Measurements from ENCODE around the gene CAMTA1. TPM values are rescaled to one million over a fixed set of nuclear protein-coding genes. Genes with fewer than 3 reads are reported as not detected.

CAMTA1 gene
- total RNA-seq, 2 donors from 2014 or later = 36.5 to 57.5 TPM

DNA sequence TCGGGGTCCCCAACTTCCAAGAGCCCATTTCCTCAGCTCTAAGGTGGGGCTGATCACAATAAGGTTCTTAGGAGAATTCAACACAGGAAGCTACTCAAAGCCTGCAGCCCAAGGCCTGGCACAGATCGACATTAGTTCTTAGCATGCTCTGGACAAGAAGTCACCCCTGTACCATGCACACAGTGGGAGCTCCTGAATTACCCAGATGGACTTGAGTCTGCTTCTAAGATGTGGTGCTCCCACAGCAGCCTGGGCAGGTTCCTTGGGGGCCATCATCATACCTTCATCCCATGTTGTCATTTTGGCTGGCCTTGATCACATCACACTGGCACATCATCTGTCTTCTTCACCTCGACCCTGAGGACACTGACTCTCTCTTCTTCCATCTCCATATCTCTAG, 832.6 kb downstream of the CAMTA1 start:
- H3K27ac Mint-ChIP-seq = no peak overlapping the region
- peaks cover 0 to 3% of the 10 kb centered on the region in 2 donors for H3K4me1 Mint-ChIP-seq (ENCODE audit: low read depth in 2 of 2)
- H3K27me3 Mint-ChIP-seq = peaks cover 14 to 19% of the 10 kb centered on the region in 2 donors
- H3K9me3 Mint-ChIP-seq = no peaks in the 10 kb centered on the region
- no peak overlapping the region for H3K4me3 Mint-ChIP-seq
- DNase-seq (ENCODE audit: low spot score) = peak; percentile 39
- ATAC-seq = no peak
- no peaks in the 10 kb centered on the region for H3K36me3 Mint-ChIP-seq

- Mint-ChIP-seq H3K27ac (no peak overlapping the region), H3K36me3 (no peaks in the 10 kb centered on the region), H3K9me3 (no peaks in the 10 kb centered on the region), H3K27me3 (peaks cover 18 to 25% of the 10 kb centered on the region in 2 donors), H3K4me3 (no peak overlapping the region), H3K4me1 (ENCODE audit: low read depth in 2 of 2) (no peaks in the 10 kb centered on the region)
- no peak for ATAC-seq
- no peak for DNase-seq (ENCODE audit: low spot score)
These were observed 834.9 kb downstream of the CAMTA1 start for GRCh38 chr1:7620196-7620595.

DNA sequence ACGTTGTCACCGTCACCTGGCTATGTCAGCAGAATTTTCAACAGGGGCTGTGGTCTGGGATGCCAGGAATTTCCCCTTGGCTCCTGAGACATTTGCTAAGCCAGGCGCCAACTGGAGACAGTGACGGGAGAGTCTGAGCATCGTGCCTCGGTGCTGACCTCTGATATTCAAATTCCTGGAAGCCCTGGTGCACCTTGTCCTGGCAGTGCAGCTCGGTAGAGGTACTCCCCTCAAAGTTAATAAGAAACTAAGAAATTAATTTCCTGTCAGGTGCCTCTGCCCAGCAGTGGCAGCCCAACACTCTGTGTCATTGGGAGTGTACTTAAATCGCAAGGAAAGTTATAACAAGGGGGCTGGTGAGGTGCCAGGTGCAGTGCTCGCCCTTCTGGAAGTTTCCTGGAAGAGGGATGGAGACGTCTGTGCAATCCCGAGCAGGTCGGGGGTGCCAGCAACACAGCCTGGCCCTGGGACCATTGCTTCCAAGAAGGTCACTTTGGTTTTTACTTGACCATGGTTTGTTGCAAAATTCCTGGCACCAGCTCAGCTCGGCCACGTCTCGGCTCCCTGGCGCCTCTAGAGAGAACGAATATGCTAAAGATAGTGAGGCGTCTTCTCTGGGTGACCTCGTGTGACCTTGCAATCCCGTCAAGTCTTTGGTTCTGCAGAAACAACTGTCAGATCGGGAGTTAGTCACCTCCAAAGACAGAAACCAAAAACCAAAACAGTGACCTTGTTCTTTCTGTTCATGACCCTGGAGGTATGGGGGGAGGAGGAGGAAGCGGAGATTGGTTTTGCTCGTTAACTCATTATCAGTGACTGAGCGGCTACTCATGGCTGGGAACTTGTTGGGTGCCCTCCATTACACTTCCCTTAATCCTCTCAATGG, 836.3 kb downstream of the CAMTA1 start:
- H3K4me1 Mint-ChIP-seq (ENCODE audit: low read depth in 2 of 2) = no peaks in the 10 kb centered on the region
- H3K27ac Mint-ChIP-seq = no peak overlapping the region
- H3K4me3 Mint-ChIP-seq = no peak overlapping the region
- H3K27me3 Mint-ChIP-seq = peaks cover 18 to 25% of the 10 kb centered on the region in 2 donors
- H3K9me3 Mint-ChIP-seq = no peaks in the 10 kb centered on the region
- no peak for ATAC-seq
- no peaks in the 10 kb centered on the region for H3K36me3 Mint-ChIP-seq
- peak; percentile 34 for DNase-seq (ENCODE audit: low spot score)

- no peaks in the 10 kb centered on the region for H3K4me1 Mint-ChIP-seq (ENCODE audit: low read depth in 2 of 2)
- no peak overlapping the region for H3K27ac Mint-ChIP-seq
- ATAC-seq = no peak
- no peaks in the 10 kb centered on the region for H3K36me3 Mint-ChIP-seq
- peaks cover 21 to 32% of the 10 kb centered on the region in 2 donors for H3K27me3 Mint-ChIP-seq
- no peak overlapping the region for H3K4me3 Mint-ChIP-seq
- DNase-seq (ENCODE audit: low spot score) = no peak
- no peaks in the 10 kb centered on the region for H3K9me3 Mint-ChIP-seq
These were observed 838.6 kb downstream of the CAMTA1 start for GRCh38 chr1:7623842-7624241.

- no peak for DNase-seq (ENCODE audit: low spot score)
- peaks cover 23 to 32% of the 10 kb centered on the region in 2 donors for H3K27me3 Mint-ChIP-seq
- H3K36me3 Mint-ChIP-seq = no peaks in the 10 kb centered on the region
- no peak for ATAC-seq
- no peaks in the 10 kb centered on the region for H3K9me3 Mint-ChIP-seq
- H3K4me3 Mint-ChIP-seq = no peak overlapping the region
- no peak overlapping the region for H3K27ac Mint-ChIP-seq
- no peaks in the 10 kb centered on the region for H3K4me1 Mint-ChIP-seq (ENCODE audit: low read depth in 2 of 2)
These were observed 839.6 kb downstream of the CAMTA1 start for GRCh38 chr1:7624791-7625355.

DNA sequence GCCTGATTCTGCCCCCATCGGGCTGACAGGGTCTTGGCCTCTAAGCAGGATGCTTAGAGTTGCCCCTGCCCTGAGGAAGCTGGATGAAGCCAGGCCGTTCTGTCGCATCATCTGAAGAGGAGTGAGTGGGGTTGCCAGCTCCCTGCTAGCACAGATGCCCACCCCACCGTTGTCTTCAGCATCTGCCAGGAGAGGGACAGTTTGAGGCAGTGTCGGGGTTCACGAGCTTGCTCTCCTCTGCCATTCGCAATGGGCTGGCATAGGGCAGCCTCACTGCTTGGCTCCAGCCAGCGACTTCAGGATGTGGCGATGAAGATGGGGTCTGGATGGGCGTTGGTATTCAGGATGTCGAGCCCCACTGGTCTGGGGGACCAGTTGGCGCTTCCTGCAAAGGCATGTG, 840.1 kb downstream of the CAMTA1 start:
- Mint-ChIP-seq H3K27me3 (peaks cover 26 to 28% of the 10 kb centered on the region in 2 donors), H3K27ac (no peak overlapping the region), H3K9me3 (no peaks in the 10 kb centered on the region), H3K4me1 (ENCODE audit: low read depth in 2 of 2) (no peaks in the 10 kb centered on the region), H3K4me3 (no peak overlapping the region), H3K36me3 (no peaks in the 10 kb centered on the region)
- ATAC-seq (no peak), DNase-seq (ENCODE audit: low spot score) (no peak)

DNA sequence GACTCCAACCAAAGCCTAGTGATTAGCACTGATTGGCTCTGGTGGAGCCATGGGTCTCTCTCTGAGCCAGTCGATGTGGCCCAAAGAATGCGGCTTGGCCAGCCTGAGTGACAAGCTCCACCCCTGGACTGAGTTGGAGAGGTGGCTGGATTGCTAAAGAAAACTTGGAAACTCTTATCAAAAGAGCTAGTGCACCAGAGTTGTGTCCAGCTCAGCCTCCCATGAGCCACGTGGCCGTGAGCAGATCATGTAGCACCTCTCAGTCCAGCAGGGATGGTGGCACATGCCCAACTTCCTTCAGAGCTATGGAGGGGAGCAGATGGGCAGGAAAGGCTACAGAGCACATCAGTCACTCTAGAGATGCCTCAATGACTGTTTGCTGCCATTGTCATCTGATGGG, 843.0 kb downstream of the CAMTA1 start:
- ATAC-seq (no peak), DNase-seq (ENCODE audit: low spot score) (no peak)
- Mint-ChIP-seq H3K9me3 (no peaks in the 10 kb centered on the region), H3K36me3 (no peaks in the 10 kb centered on the region), H3K4me1 (ENCODE audit: low read depth in 2 of 2) (no peaks in the 10 kb centered on the region), H3K27ac (no peak overlapping the region), H3K4me3 (no peak overlapping the region), H3K27me3 (peaks cover 9 to 17% of the 10 kb centered on the region in 2 donors)

GRCh38 chr1:7629011-7629410, 843.8 kb downstream of the CAMTA1 start:
- no peaks in the 10 kb centered on the region for H3K4me1 Mint-ChIP-seq (ENCODE audit: low read depth in 2 of 2)

GRCh38 chr1:7629465-7630195, 844.4 kb downstream of the CAMTA1 start:
- H3K36me3 Mint-ChIP-seq = no peaks in the 10 kb centered on the region
- peaks cover 8 to 18% of the 10 kb centered on the region in 2 donors for H3K27me3 Mint-ChIP-seq
- ATAC-seq (no peak), DNase-seq (ENCODE audit: low spot score) (no peak)
- H3K4me1 Mint-ChIP-seq (ENCODE audit: low read depth in 2 of 2) = no peaks in the 10 kb centered on the region
- no peak overlapping the region for H3K4me3 Mint-ChIP-seq
- no peaks in the 10 kb centered on the region for H3K9me3 Mint-ChIP-seq
- H3K27ac Mint-ChIP-seq = no peak overlapping the region

More at GRCh38 chr1:7629011-7629410, 843.8 kb downstream of the CAMTA1 start:
- Mint-ChIP-seq H3K27me3 (peaks cover 8 to 19% of the 10 kb centered on the region in 2 donors), H3K9me3 (no peaks in the 10 kb centered on the region), H3K4me3 (no peak overlapping the region), H3K36me3 (no peaks in the 10 kb centered on the region), H3K27ac (no peak overlapping the region)
- no peak for ATAC-seq
- DNase-seq (ENCODE audit: low spot score) = no peak

DNA sequence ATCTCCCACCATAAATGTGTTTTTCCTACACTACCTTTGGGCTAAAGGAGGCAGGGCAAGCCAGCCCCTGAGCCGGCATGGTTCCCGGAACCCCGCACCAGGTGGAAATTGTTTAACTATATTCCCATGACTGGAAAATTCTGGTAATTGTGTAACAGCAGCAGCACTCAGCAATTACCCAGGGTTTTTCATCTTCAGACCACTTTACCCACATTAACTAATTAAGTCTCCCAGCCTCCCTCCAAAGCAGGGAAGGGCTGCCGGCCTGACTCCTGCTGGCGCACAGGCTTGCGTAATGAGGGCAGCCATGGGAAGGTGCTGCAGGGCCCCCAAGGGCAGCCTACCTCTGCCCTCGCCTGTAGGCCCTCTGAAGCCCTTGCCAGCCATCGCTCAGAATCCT, 845.1 kb downstream of the CAMTA1 start:
- H3K4me3 Mint-ChIP-seq = no peak overlapping the region
- peaks cover 8 to 15% of the 10 kb centered on the region in 2 donors for H3K27me3 Mint-ChIP-seq
- DNase-seq (ENCODE audit: low spot score) (no peak), ATAC-seq (no peak)
- no peak overlapping the region for H3K27ac Mint-ChIP-seq
- no peaks in the 10 kb centered on the region for H3K9me3 Mint-ChIP-seq
- H3K36me3 Mint-ChIP-seq = no peaks in the 10 kb centered on the region
- no peaks in the 10 kb centered on the region for H3K4me1 Mint-ChIP-seq (ENCODE audit: low read depth in 2 of 2)

DNA sequence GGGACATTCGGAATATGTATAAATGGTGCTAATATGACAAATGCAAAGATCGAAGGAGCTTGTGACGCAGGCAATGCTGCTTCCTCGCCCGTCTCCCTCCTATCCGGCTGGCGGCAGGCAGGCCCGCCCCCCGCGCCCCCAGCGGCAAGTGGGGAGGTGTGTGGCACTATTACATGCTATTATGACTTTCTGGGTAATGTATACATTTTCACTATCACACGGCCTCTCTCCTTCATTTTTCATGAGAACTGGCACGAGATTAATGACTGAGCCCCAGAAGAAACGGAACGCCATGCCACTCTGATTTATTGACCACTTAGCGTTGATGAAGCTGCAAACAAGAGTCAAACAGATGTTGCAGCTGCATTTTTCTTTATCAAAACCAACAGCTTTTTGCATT, 846.9 kb downstream of the CAMTA1 start:
- H3K36me3 Mint-ChIP-seq = no peaks in the 10 kb centered on the region

GRCh38 chr1:7632681-7633080, 847.4 kb downstream of the CAMTA1 start:
- Mint-ChIP-seq H3K27me3 (peaks cover under 1 to 12% of the 10 kb centered on the region in 2 donors), H3K27ac (no peak overlapping the region), H3K4me3 (no peak overlapping the region), H3K9me3 (no peaks in the 10 kb centered on the region), H3K4me1 (ENCODE audit: low read depth in 2 of 2) (no peaks in the 10 kb centered on the region), H3K36me3 (no peaks in the 10 kb centered on the region)
- DNase-seq (ENCODE audit: low spot score) (no peak), ATAC-seq (no peak)

More for the DNA sequence above, 846.9 kb downstream of the CAMTA1 start:
- Mint-ChIP-seq H3K4me1 (ENCODE audit: low read depth in 2 of 2) (no peaks in the 10 kb centered on the region), H3K27ac (no peak overlapping the region), H3K9me3 (no peaks in the 10 kb centered on the region), H3K4me3 (no peak overlapping the region), H3K27me3 (peaks cover 6 to 15% of the 10 kb centered on the region in 2 donors)
- ATAC-seq = no peak
- no peak for DNase-seq (ENCODE audit: low spot score)

DNA sequence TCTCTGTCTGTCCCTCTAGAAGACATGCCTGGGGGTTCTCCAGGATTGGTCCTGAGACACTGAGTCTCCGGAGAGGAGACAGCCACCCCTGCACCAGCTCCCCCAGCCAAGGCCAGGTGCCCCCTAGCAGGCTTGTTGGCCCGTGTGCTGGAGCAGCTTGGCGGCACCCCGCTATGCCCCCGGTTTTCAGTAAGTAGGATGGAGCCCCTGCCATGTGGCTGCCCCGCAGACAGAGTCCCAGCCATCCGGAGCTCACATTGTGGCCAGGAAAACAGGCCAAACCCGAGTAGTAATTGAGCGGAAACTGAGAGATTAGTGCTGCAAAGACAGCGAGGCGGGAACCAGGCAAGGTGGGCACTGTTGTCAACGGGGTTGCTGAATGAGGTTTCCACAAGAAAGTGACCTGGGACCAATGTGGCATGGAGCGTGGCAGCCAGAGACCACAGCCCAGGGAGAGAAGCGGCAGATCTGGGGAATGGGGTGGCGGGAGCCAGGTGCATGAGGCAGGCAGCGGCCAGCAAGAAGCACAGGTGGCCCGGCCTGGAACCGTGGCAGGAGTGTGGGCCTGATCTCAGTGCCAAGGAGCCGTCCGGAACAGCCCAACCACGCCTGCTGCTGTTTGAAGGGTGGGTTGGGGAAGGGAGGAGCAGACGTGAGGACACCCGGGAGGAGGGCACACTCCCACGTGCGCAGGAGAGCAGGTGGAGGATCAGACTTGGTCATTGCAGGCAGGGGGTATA, 848.4 kb downstream of the CAMTA1 start:
- Mint-ChIP-seq H3K27me3 (peaks cover 0 to 8% of the 10 kb centered on the region in 2 donors), H3K9me3 (no peaks in the 10 kb centered on the region), H3K4me1 (ENCODE audit: low read depth in 2 of 2) (no peaks in the 10 kb centered on the region), H3K27ac (no peak overlapping the region), H3K36me3 (no peaks in the 10 kb centered on the region), H3K4me3 (no peak overlapping the region)
- ATAC-seq (no peak), DNase-seq (ENCODE audit: low spot score) (no peak)

Data from natural killer cell treated with Interleukin-12 subunit alpha and Interleukin-12 subunit beta and Interleukin-15 and Interleukin-18, amount 100 ng/mL, for 72 hours (primary cell).